H9 (cell line): ENCODE results near the gene HVCN1. TPM values are rescaled to one million over a fixed set of nuclear protein-coding genes. Genes with fewer than 3 reads are reported as not detected.
A peak's percentile ranks its signal among the peaks of the same experiment; 100 is the strongest.

Experiments
- DNase-seq: peaks from one replicate; pipeline ENCODE4 v3.0.0-alpha.2; 2017
- H2AFZ ChIP-seq: one replicate; pipeline ENCODE4 v1.6.1; 2013; ENCODE audit warnings: mild to moderate bottlenecking, low read length, control low read depth, moderate library complexity
- H2AK5ac ChIP-seq: 2 replicates; pipeline ENCODE4 v1.6.1; 2013; ENCODE audit warnings: low read length, control low read depth, mixed read lengths; ENCODE audit not compliant: insufficient read length
- H2BK120ac ChIP-seq: one replicate; pipeline ENCODE4 v1.6.1; 2013; ENCODE audit warnings: low read depth, mild to moderate bottlenecking, low read length, control low read depth, inconsistent platforms; ENCODE audit not compliant: poor library complexity, severe bottlenecking
- H2BK12ac ChIP-seq: 2 replicates; pipeline ENCODE4 v1.6.1; 2013; ENCODE audit warnings: low read length, control low read depth, mixed read lengths, low read depth; ENCODE audit not compliant: insufficient read length
- H2BK15ac ChIP-seq: 2 replicates; pipeline ENCODE4 v1.6.1; 2013; ENCODE audit warnings: low read depth, low read length, control low read depth
- H2BK20ac ChIP-seq: one replicate; pipeline ENCODE4 v1.6.1; 2013; ENCODE audit warnings: low read depth, mild to moderate bottlenecking, low read length, control low read depth, inconsistent platforms; ENCODE audit not compliant: poor library complexity, severe bottlenecking
- H2BK5ac ChIP-seq: 2 replicates; pipeline ENCODE4 v1.6.1; 2013; ENCODE audit warnings: low read length, control low read depth, mixed read lengths; ENCODE audit not compliant: insufficient read length
- H3K14ac ChIP-seq: 2 replicates; pipeline ENCODE4 v1.6.1; 2013; ENCODE audit warnings: low read length, control low read depth; ENCODE audit not compliant: insufficient read depth
- H3K18ac ChIP-seq: 2 replicates; pipeline ENCODE4 v1.6.1; 2013; ENCODE audit warnings: low read depth, mild to moderate bottlenecking, mixed read lengths, low read length, control low read depth; ENCODE audit not compliant: insufficient read length
- H3K23ac ChIP-seq: 2 replicates; pipeline ENCODE4 v1.6.1; 2013; ENCODE audit warnings: low read length, control low read depth, mixed read lengths, low read depth; ENCODE audit not compliant: insufficient read length
- H3K23me2 ChIP-seq: 2 replicates; pipeline ENCODE4 v1.6.1; 2013; ENCODE audit warnings: low read depth, mild to moderate bottlenecking, mixed read lengths, low read length, control low read depth; ENCODE audit not compliant: insufficient read length, poor library complexity, severe bottlenecking
- H3K27ac ChIP-seq: 2 replicates; pipeline ENCODE4 v1.5.1; 2013; ENCODE audit warnings: low read length, control low read depth, mixed read lengths, low read depth; ENCODE audit not compliant: insufficient read length
- H3K27me3 ChIP-seq: 2 replicates; pipeline ENCODE4 v1.6.1; 2013; ENCODE audit warnings: low read length, control low read depth, inconsistent platforms; ENCODE audit not compliant: insufficient read depth
- H3K4ac ChIP-seq: 2 replicates; pipeline ENCODE4 v1.6.1; 2013; ENCODE audit warnings: low read depth, mild to moderate bottlenecking, control low read depth, inconsistent platforms, low read length, moderate library complexity
- H3K4me1 ChIP-seq: 2 replicates; pipeline ENCODE4 v1.6.1; 2013; ENCODE audit warnings: low read length, control low read depth, inconsistent platforms; ENCODE audit not compliant: insufficient read depth
- H3K4me2 ChIP-seq: 2 replicates; pipeline ENCODE4 v1.6.1; 2013; ENCODE audit warnings: low read length, control low read depth, mixed read lengths; ENCODE audit not compliant: insufficient read length, insufficient read depth
- H3K56ac ChIP-seq: 2 replicates; pipeline ENCODE4 v1.6.1; 2013; ENCODE audit warnings: low read depth, mild to moderate bottlenecking, mixed read lengths, low read length, control low read depth; ENCODE audit not compliant: insufficient read length
- H3K79me1 ChIP-seq: 2 replicates; pipeline ENCODE4 v1.6.1; 2013; ENCODE audit warnings: low read depth, mild to moderate bottlenecking, moderate library complexity, low read length, control low read depth, inconsistent platforms; ENCODE audit not compliant: insufficient read depth, poor library complexity, severe bottlenecking
- H3K79me2 ChIP-seq: 2 replicates; pipeline ENCODE4 v1.6.1; 2013; ENCODE audit warnings: low read length, control low read depth, inconsistent platforms; ENCODE audit not compliant: insufficient read depth
- H3K9ac ChIP-seq: 2 replicates; pipeline ENCODE4 v1.6.1; 2013; ENCODE audit warnings: low read length, control low read depth, mixed read lengths; ENCODE audit not compliant: insufficient read length; ENCODE audit errors: extremely low read depth
- H3K9me3 ChIP-seq: one replicate; pipeline ENCODE4 v1.6.1; 2013; ENCODE audit warnings: low read depth, low read length, inconsistent platforms; ENCODE audit not compliant: control insufficient read depth
- H3T11ph ChIP-seq: one replicate; pipeline ENCODE4 v1.6.1; 2013; ENCODE audit warnings: mild to moderate bottlenecking, low read length, control low read depth, inconsistent platforms
- H4K20me1 ChIP-seq: one replicate; pipeline ENCODE4 v1.6.1; 2013; ENCODE audit not compliant: control insufficient read depth, insufficient read length, insufficient read depth
- H4K5ac ChIP-seq: 2 replicates; pipeline ENCODE4 v1.6.1; 2013; ENCODE audit warnings: low read depth, mild to moderate bottlenecking, mixed read lengths, low read length, control low read depth; ENCODE audit not compliant: insufficient read length
- H4K8ac ChIP-seq: replicated peaks from 2 replicates; pipeline ENCODE4 v1.6.1; 2013; ENCODE audit warnings: low read length, control low read depth, mixed read lengths, low read depth; ENCODE audit not compliant: insufficient read length
- H4K91ac ChIP-seq: 2 replicates; pipeline ENCODE4 v1.6.1; 2013; ENCODE audit warnings: low read depth, mild to moderate bottlenecking, moderate library complexity, mixed read lengths, low read length, control low read depth; ENCODE audit not compliant: insufficient read length
- H3K27ac Mint-ChIP-seq, 3 experiments: 2 replicates in 2 of 3; 3 replicates in 1 of 3; pipeline ENCODE4 v1.8.0; 2020 to 2021; ENCODE audit warnings: mixed read lengths in 3 of 3, mild to moderate bottlenecking in 1 of 3, moderate library complexity in 1 of 3
- H3K27me3 Mint-ChIP-seq: 2 replicates; pipeline ENCODE4 v1.8.0; 2021; ENCODE audit warnings: low read depth, mild to moderate bottlenecking, moderate library complexity, mixed read lengths
- H3K36me3 Mint-ChIP-seq, 3 experiments: 2 replicates in 2 of 3; 3 replicates in 1 of 3; pipeline ENCODE4 v1.8.0; 2020 to 2021; ENCODE audit warnings: low read depth in 3 of 3, mixed read lengths in 3 of 3; ENCODE audit not compliant: insufficient read depth in 1 of 3
- H3K4me1 Mint-ChIP-seq, 2 experiments: 2 replicates each; pipeline ENCODE4 v1.8.0; 2020; ENCODE audit warnings: mixed read lengths in 2 of 2
- H3K4me3 Mint-ChIP-seq, 2 experiments: 2 replicates in 1 of 2; 3 replicates in 1 of 2; pipeline ENCODE4 v1.8.0; 2020 to 2021; ENCODE audit warnings: mild to moderate bottlenecking in 2 of 2, mixed read lengths in 2 of 2, moderate library complexity in 1 of 2
- H3K9me3 Mint-ChIP-seq, 2 experiments: 2 replicates in 1 of 2; 3 replicates in 1 of 2; pipeline ENCODE4 v1.8.0; 2020; ENCODE audit warnings: mild to moderate bottlenecking in 2 of 2, mixed read lengths in 2 of 2, moderate library complexity in 1 of 2
- CTCF ChIP-seq: fragments of 200-600 bp; sonication (generic); conservative IDR thresholded peaks from 3 replicates; pipeline ENCODE4 v1.8.0; 2021; ENCODE audit warnings: antibody characterized with exemption, mild to moderate bottlenecking
- WGBS: extraction: QIAGEN DNeasy Blood & Tissue Kit; methylation state at CpG from one replicate; pipeline ENCODE4 v1.1.7; 2013; ENCODE audit warnings: missing lambda C conversion rate, low lambda C conversion rate, mixed read lengths; ENCODE audit not compliant: insufficient read length; ENCODE audit errors: extremely low coverage; 5-methylcytosine and 5-hydroxymethylcytosine counted together
- total RNA-seq: library from RNA; stranded (reverse); gene quantifications from 2 replicates; pipeline ENCODE4 v1.2.1, GENCODE V29; 2021

Gene HVCN1
- total RNA-seq, 1 experiment from 2014 or later, result 5.2 TPM

GRCh38 chr12:110733089-110733715, 44.3 kb upstream of the HVCN1 start:
- no peaks in the 10 kb centered on the region for H4K20me1 ChIP-seq
- no peaks in the 10 kb centered on the region for H3K27me3 ChIP-seq
- no peak overlapping the region for H3K27ac ChIP-seq
- H3K79me2 ChIP-seq, result peaks cover 60% of the 10 kb centered on the region
- H3K4me1 Mint-ChIP-seq, result peaks cover 19 to 28% of the 10 kb centered on the region in 2 experiments
- H2BK120ac ChIP-seq, result no peak overlapping the region
- no peak overlapping the region for H3K4ac ChIP-seq
- TF ChIP-seq CTCF, result no peak
- no peak overlapping the region for H2BK15ac ChIP-seq
- no peak overlapping the region for H4K8ac ChIP-seq
- no peak overlapping the region for H3K23ac ChIP-seq
- H3K79me1 ChIP-seq, result peaks cover 5% of the 10 kb centered on the region
- no peaks in the 10 kb centered on the region for H3K27me3 Mint-ChIP-seq
- H2BK20ac ChIP-seq, result no peak overlapping the region
- no peaks in the 10 kb centered on the region for H3K9me3 Mint-ChIP-seq
- H3K23me2 ChIP-seq, result peaks cover 3% of the 10 kb centered on the region
- H3K18ac ChIP-seq, result no peak overlapping the region
- H3K14ac ChIP-seq, result no peak overlapping the region
- no peaks in the 10 kb centered on the region for H3K4me1 ChIP-seq
- H4K5ac ChIP-seq, result no peak overlapping the region
- no peak overlapping the region for H4K91ac ChIP-seq
- no peak overlapping the region for H2AK5ac ChIP-seq
- no peak overlapping the region for H3K56ac ChIP-seq
- no peak overlapping the region for H3K4me3 Mint-ChIP-seq
- H3K9ac ChIP-seq, result no peak overlapping the region
- no peak overlapping the region for H2AFZ ChIP-seq
- peak overlapping the region in 1 of 3 experiments; percentile 43; a peak in 1 of 7 replicates for H3K27ac Mint-ChIP-seq
- H3K9me3 ChIP-seq, result no peaks in the 10 kb centered on the region
- no peak overlapping the region for H2BK5ac ChIP-seq
- H3T11ph ChIP-seq, result no peak overlapping the region
- DNase-seq, result no peak
- no peak overlapping the region for H3K4me2 ChIP-seq
- peaks cover 45 to 70% (median 66%) of the 10 kb centered on the region in 3 experiments for H3K36me3 Mint-ChIP-seq
- no peak overlapping the region for H2BK12ac ChIP-seq
- no CpG with 5 or more reads among the region's 5 CpGs for WGBS
